WI38 (cell line): ENCODE results near the gene PTPRU.

ENCODE experiments used
- H3K4me3 ChIP-seq: 2 replicates; pipeline ENCODE4 v1.5.1; 2011; ENCODE audit warnings: low read depth, mild to moderate bottlenecking, control low read depth, low read length
- TF ChIP-seq, protein P1 (sequence below): IDR thresholded peaks from 2 replicates; pipeline ENCODE4 v1.5.1; 2012; ENCODE audit warnings: low read depth, mild to moderate bottlenecking, control low read depth, low read length

The PTPRU gene

DNA sequence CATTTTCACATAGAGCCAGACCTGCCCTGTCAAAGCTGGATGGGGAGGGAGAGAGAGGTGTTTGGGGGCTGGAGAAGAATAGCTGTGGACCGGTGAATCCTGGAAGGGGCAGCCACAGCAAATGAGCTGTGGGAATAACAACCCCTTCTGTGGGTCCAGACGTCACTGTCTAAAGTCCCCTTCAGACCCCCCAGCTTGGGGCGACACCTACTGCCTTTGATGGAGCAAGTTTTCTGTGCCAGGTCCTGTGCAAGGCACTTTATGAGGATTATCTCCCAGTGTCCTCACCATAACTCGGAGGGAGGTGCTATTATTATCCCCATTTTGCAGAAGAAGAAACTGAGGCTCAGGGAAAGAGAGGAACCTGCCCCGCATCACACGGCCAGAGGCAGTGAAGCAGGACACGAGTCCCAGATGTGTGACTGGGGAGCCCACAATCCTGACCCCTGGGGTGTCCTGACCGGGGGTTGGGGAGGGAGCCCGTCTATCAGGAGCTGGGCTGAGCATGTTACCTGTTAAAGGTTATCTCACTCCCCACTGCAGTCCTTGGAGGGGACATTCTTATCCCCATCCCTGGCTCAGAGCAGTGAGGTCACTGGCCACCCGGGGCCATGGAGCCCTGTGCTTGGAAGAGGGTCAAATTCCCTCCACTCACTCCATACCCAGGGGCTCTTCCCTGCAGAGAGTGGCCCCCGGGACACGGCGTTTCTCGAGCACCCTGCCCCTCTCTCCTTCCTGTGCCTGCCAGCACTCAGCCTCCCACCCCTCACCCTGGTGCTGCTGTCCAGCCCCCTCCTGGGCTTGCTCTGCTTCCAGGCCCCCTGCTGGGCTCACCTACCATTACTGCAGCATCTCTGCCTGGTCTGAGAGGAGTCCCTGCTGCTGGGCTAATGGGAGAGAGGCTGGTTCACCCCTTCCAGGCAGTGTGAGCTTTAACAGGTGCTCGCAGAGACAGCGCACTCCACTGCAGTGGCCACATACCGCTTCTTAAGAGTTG lies 132.9 kb downstream of the PTPRU start:
- H3K4me3 ChIP-seq = no peak overlapping the region
- TF ChIP-seq, protein P1, sequence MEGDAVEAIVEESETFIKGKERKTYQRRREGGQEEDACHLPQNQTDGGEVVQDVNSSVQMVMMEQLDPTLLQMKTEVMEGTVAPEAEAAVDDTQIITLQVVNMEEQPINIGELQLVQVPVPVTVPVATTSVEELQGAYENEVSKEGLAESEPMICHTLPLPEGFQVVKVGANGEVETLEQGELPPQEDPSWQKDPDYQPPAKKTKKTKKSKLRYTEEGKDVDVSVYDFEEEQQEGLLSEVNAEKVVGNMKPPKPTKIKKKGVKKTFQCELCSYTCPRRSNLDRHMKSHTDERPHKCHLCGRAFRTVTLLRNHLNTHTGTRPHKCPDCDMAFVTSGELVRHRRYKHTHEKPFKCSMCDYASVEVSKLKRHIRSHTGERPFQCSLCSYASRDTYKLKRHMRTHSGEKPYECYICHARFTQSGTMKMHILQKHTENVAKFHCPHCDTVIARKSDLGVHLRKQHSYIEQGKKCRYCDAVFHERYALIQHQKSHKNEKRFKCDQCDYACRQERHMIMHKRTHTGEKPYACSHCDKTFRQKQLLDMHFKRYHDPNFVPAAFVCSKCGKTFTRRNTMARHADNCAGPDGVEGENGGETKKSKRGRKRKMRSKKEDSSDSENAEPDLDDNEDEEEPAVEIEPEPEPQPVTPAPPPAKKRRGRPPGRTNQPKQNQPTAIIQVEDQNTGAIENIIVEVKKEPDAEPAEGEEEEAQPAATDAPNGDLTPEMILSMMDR = no peak

DNA sequence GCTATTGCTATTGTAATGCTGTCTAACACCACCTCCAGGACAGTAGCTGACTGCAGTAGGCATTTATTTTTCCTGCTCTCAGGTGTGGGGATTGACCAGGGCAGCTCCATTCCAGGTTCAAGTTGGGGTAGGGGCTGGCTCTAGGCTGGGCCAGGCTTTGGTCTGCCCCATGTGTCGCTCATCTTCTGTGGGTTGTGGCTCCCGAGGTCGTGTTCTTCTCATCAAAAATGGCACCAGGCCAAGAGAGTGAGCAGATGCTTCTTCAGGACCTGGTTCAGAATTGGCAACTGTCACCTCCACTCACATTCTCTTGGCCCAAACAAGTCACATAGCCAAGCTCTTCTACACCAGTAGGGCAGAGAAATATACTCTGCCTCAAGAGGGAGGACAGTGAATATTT lies 133.7 kb downstream of the PTPRU start:
- TF ChIP-seq, protein P1 = no peak
- no peak overlapping the region for H3K4me3 ChIP-seq

DNA sequence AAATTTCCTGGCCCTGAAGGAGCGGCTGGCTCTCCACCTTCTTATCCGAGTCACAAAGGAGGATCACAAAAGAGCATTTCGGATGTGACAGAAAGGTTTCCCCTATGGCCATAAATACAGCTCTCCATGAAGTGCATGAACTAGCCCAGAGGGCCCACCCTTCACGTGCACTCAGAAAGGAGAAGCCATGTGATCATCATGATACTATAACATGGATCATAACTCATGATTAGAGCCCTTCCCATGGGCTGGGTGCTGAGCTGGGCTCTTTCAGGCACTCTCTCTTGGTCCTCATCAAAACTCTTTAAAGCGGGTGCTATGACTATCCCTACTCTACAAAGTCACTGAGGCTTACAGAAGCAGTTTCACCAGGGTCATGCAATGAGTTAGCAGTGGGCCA lies 135.0 kb downstream of the PTPRU start:
- TF ChIP-seq, protein P1 = no peak

DNA sequence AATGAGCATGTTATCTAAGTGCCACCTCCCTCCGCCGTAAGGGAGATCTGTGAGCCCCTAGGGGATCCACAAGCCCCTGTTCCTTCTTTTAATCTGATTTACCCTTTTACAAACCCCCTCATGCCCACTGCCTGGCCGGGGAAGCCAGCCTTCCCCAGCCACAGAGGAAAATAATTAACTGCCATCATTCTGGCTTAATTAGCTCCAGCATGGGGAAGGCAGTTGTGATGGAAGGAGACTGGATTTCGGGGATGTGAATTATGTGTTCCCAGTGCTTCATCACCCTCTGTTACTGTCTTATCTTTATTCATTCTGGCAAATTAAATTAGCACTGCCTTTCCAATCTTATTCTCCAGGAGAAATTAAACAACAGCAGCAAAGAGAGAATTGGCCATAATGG lies 135.8 kb downstream of the PTPRU start:
- TF ChIP-seq, protein P1 = no peak
- H3K4me3 ChIP-seq = no peak overlapping the region

More for the DNA sequence above, 135.0 kb downstream of the PTPRU start:
- no peak overlapping the region for H3K4me3 ChIP-seq
